ENCODE data around the gene WFDC2.

GRCh38 chr20:45433316-45433715 lies 36.2 kb upstream of the WFDC2 start:
- no peak for TF ChIP-seq CTCF (IDR thresholded peaks at IDR 0.05; ENCODE audit: low read length)
- no peak for TF ChIP-seq EZH2 (optimal IDR thresholded peaks at IDR 0.05; ENCODE audit: low read depth, low read length)

Data from MM.1S (cell line).